Kidney glomerular epithelial cell (primary cell): ENCODE results near the gene IL32.

Source experiments
- DNase-seq: peaks from one replicate; lab custom pipeline; 2025; lab: John Stamatoyannopoulos, UW

Gene IL32

DNA sequence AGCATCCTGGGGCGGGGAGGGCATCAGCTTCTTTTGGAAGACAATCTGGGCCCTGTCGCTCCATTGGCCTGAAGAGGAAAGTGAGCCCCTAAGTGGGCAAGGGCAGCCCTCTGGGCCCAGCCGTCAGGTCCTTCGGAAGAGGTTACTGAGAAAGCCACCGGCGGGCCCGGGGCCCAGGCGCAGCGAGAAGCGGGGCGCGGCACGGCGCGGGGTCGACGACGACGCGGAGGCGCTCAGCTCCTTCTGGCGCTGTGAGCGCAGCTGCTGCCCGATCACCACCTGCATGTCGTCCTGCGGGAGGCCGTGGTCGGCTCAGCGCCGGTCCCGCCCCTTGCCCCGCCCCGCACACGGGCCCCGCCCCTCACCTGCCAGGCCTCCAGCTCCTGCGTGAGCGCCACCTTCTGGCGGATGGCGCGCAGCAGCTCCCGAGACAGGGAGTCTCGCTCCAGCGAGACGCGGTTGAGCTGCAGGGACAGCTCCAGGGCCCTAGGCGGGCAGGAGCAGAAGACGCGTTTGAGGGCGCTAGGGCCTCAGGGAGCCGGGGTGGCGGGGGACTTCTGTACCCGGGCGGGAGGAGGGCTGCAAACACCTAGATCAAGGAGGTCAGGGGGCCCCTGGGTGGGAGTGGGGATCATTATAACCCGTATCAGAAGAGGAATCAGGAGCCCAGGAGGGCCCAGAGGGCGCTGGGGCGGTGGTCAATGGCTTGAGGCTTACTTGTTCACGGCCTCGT, 37.3 kb upstream of the IL32 start:
- DNase-seq = peak; percentile 43

DNA sequence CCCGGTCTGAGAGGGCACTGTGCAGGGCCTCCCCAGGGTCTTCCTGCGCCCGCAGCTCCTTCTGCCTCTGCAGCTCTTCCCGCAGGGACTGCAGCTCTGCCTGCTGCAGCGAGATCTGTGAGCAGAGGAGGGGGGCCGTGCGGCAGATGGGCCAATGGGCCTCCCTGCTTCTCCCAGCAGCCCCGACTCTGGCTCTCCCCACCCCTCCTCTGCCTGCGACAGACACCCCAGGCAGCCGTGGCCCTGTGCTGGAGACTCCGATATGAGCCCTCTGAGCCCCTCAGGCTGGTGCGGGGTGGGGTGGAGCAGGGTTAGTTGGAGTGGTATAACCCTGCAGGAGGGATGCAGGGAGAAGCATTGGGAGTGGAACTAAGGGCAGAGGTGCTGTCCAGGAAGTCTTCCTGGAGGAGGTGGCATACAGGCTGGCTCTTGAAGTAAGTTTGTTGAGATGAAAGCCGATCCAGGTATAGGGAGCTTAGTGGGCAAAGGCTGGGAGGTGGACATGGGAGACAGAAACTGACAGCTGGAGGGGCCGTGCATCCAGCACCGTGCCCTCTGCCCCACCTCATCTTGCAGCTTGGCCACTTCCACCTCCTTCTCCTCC, 36.6 kb upstream of the IL32 start:
- no peak for DNase-seq

DNA sequence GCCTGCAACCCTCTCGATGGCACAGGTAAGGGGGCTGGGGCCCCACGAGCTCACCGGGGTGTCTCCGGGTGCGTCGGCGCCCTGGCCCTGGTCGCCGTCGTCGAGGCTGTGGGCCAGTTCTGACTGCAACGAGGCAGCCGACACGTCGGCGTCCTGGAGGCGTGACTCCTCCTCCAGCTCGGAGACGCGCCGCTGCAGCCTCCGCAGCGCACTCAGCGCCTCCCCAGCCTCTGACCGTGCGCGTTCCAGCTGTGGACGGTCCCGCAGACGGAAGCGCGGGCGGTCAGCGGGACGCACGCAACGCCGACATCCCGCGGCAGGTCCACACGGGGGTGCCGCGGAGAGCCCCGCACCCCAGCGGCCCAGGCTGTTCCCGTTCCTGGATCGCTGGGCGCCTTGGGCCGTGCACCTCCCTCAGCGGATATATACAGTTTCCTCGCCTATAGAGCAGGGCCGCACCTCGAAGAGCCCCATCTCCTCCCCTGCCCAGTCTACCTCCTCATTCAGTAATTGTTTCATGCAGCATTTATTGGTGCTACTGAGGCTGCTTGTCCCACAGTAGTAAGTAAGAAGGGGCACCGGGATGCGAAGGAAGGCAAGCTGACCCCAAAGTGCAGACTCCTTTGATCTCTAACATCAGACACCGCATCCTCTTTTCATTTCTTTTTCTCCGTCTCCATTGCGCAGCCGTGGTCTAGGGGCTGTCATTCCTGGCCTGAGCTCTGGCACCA, 35.8 kb upstream of the IL32 start:
- DNase-seq = no peak

DNA sequence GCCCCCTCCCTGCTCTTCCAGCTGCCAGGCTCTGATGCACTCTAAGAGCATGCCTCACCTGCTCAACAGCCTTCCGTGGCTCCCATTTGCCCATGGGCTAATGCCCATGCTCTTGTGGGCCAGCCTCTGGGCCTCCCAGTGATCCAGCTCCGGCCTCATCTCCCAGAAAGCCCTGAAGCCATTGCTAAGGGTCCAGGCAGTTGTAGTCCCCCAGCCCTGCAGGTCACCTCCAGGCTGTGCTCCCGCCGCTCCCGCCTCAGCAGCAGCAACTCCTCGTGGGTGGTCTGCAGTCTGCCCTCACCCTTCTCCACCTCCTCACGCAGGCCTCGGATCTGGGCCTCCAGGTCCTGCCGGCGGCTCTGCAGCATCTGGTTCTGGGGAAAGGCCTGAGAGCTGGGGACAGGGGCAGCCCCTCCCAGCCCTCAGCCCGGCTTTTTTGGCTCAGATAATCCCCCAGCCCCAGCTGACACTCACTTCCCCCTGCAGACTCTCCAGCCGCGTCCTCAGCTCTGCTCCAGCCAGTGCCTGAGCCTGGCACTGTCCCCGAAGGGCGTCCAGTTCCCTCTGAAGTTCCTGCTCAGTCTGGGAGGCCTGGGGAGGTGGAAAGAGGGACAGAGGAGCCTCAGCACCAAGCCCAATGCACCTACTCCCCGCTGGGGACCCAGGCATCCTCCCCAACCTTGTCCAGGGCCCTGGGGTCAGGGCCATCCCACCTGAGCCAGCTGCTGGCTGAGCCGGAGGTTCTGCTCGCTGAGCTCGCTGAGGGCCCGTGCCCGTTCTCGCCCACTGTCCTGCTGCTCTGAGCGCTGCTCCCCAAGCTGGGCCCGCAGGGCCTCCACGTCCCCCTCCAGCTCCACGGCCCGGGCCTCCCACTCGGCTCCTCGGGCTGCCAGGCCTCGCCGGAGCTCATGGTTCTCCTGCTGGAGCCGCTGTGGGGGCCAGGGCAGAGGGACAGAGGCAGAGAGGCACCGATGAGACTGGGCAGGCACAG, 34.9 kb upstream of the IL32 start:
- DNase-seq = no peak

DNA sequence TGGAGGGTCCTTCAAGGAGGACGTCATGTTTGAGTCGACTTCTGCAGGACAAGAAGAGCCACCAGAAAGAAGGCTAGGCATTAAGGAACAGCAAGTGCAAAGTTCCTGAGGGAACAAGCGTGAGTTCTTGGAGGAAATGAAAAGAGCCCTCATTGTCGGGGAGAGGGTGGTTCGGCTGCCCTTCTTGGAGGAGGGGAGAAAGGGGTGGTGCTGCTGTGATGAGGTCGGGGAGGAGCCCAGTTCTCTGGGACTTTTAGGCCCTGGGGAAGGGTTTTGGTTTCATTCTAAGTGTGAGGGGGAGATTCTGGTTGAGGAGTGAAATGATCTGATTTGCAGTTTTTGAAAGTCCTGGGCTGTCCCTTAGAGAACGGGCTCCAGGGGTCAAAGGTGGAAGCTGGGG, 32.8 kb upstream of the IL32 start:
- DNase-seq = no peak

DNA sequence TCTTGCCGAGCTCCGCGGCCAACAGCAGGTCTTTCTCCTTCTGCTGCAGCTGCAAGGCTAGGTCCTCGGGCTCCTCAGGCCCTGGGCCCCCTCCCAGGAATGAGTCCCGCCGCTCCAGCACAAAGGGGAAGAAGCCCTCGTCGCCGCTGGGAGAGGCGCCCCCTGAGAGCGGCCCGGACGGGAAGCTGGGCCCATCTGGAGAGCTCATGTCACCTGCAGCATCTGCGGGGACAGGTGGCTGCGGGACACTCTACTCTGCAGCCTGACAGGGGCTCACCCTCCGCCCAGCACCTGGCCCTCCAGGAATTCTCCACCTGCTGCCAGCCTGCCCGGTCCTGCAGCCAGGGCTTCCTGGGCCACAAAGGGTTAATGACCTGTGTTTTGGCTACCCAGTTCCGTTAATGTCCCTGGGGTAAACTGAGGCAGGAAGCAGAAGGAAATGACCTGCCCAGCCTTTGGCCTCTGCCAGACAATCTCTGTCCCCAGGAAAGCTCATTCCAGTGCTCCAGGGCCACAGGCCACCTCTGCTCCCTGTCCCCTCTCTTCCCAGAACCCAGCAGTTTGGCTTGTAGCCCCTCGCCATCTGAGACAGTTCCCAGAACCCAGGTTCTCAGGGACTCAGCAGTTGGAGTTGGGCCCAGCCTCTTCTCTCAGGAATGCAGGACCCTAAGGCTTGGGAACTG, 30.0 kb upstream of the IL32 start:
- no peak for DNase-seq

DNA sequence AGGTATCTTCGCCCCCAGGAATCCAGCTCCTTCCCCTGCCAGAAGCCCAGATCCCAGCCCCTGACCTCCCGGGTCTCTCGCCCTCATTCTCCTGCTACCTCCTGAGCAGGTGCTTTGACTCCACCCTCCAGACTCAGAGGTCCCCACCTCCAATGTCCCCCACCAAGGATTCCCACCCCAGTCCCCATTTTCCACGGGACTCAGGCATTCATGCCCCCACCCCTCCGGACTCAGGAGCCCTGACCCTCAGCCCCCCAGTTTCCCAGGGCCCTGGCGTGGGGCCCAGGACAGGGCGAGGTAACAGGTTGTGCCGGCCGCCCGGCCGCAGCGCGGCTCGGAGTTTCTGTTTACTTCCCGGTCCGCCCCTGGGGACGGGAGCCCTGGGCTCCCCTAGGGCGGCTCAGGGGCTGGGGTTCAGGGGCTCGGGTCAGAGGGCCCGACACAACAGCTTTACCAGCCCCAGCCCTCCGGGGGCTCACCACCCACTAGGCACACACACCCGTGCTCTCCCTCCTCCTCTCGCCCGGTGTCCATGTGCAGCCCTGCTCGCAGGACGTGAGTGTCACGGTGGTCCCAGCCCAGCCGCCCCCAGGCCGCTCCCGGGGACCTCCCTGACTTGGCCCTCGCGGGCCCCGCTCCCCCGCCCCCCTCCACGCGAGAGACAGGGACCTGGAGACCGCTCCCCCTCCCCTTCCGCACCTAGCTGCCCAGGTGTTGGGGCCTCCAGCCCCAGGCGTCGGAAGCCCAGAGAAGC, 29.3 kb upstream of the IL32 start:
- DNase-seq = no peak

DNA sequence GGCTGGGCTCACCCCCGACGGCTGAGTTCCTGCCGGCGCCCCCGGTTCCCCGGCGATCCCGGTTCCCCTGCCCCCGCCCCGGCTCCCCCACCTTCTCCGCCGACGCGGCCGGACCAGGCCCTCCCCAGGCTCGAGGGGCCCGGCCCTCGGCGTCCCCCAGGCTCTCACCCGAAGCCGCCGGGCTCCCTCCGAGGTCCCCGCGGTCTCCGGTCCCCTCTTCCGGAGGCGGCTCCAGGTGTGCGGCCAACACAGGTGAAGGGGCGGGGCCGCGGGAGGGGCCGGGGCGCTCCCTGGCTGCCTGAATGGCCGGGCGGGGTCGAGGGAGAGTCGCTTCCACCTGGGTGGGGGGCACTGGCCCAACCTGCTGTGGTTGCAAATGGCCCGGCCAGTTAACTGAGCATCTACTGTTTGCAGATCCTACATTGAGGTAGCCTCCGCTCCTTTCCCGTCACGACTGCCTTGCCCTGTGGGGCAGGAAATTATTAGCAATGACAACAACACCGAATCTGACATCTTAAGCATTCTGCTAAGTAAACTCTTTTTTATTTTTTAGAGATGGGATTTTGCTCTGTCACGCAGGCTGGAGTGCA, 28.6 kb upstream of the IL32 start, which contains the start of gene BICDL2:
Gene BICDL2, minus strand, starts transcription at position 219 of the 590 bp plus-strand sequence. CDS start 1,448 bp downstream, outside the sequence.
- DNase-seq = no peak

DNA sequence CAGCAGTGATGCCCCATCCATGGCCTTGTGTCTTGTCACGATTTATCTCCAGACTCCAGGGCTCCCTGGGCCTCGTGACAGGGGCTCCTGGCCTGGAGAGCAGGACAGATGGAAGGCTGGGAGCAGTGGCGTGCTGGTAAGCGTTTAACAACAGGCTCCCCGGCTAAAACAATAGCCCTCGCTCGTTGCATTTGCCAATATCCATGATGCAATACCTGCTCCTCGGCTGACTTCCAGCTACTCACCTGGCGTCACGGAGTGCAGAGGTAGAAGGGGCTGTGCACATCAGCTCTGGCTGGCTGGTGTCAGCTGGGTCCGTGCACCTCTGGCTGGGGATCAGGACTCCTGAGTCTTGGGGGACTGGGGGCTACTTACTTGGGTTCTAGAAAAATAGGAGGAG, 27.2 kb upstream of the IL32 start:
- no peak for DNase-seq

DNA sequence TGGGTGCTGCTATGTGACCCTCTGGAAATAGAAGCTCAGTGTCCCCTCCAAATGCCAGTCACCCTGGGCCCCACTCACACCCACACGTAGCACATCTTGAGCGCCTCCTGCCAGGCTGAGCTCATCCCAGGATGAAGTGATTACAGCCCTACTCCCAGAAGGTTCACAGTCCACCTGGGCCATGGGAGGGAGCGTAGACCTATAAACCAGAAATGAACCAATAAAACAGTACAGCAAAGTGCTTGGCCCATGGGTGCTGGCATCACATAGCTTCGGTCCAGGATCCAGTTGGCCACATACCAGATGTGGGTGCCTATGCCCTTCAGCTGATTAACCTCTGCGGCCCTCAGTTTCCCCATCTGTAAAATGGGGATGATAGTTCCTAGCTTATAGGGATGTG, 26.5 kb upstream of the IL32 start:
- no peak for DNase-seq

DNA sequence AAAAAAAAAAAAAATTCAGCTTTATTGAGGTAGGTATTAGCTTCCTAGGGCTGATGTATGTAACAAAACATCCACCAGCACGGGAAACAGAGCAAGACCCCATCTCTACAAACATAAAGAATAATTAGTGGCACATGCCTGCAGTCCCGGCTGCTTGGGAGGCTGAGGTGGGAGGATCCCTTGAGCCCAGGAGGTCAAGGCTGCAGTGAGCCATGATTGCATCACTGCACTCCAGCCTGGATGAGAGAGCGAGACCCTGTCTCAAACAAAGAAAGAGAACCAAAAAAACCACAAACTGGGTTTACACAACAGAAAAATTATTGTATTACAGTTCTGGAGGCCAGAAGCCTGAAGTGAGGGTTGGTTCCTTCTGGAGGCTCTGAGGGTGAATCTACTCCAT, 23.1 kb upstream of the IL32 start:
- no peak for DNase-seq

DNA sequence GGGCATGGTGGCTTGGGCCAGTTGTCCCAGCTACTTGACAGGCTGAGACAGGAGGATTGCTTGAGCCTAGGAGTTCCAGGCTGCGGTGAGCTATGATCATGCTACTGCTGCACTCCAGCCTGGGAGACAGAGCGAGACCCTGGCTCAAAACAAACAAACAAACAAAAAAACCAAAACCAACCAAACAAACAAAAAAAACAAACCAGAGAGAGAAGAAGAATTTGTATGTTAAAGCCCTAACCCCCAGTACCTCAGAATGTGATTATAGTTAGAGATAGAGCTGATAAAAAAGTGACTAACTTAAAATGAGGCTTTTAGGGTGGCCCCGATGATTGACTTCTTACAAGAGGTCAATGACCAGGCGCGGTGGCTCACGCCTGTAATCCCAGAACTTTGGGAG, 20.7 kb upstream of the IL32 start:
- DNase-seq = no peak

DNA sequence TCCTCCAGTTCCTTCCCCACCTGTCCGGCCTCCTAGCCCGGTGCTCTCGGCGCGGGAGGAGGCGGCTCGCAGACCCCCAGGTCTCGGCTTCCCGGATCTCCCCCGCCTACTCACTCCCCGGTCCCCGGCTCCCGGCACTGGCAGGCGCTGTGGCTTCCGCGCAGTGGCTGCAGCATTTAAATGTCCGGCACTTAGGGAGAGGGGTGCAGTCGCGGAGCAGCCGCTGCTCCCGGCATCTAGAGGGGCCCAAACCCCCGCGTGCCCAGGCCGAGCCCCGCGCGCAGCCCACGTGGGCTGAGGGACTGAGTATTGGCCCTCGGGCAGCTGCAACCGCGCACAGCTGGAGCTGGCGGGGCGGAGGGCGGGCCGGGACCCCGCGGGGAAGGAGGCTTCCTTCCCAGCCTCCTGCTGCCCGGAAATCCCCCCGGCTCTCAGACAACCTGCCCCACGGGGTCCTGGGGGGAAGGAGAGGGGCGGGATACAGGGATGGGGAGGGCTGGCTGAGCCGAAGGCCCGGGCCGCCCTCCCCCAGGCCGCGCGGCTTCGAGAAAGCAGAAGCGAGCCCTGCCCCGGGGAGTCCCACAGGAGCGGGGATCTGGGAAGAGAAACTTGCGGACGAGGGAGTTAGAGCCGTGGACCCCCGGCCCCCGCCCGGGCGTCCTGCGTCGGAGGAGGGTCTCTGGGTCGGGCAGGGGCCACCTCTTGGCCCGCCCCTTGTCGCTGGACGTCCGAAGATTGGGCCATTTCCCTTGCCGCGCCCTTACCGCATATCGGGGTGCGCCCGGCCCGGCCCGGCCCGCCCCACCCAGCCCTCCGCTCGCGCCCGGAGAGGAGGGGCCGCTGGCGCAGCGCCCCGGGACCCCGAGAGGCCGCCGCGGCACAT, 19.4 kb upstream of the IL32 start, which contains the start of gene MMP25:
Gene MMP25, plus strand, starts transcription at position 804 of the 883 bp plus-strand sequence. CDS start 357 bp downstream, outside the sequence.
- DNase-seq = no peak

DNA sequence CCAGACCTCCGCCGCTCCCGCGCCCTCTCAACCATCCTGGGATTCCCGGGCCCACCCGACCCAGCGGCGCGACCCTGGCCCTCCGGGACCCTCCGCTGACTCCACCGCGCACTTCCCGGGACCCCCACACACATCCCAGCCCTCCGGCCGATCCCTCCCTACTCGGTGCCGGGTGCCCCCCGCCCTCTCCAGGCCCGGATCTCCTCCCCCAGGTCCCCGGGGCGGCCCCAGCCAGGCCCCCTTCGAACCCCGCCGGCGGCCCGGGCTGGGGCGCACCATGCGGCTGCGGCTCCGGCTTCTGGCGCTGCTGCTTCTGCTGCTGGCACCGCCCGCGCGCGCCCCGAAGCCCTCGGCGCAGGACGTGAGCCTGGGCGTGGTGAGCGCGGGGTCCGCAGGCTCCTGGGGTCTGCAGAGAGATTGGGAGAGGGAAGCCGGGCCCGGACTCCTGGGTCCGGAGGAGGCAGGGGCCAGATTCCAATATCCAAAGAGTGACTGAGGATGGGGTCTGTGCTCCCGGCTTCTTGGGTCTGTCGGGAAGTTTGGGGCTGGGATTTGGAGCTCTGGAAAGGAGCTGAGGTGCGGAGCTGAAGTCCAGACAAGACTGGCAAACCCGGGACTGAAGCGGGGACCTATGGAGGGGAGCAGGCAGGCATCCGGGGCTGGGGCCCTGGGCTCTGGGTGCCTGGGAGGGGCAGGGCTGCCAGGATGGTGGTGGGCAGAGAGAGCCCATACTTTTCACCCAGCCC, 18.6 kb upstream of the IL32 start:
- no peak for DNase-seq

DNA sequence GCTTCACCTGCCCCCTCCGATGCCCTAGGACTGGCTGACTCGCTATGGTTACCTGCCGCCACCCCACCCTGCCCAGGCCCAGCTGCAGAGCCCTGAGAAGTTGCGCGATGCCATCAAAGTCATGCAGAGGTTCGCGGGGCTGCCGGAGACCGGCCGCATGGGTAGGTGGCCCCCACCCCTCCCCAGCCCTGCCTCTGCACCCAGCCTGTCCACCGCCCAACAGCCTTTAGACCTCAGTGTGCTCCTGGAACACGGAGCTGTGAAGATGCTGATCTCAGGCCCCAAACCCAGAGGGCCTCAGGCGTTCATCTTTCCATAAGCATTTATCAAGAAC, 18.1 kb upstream of the IL32 start:
- DNase-seq = no peak

DNA sequence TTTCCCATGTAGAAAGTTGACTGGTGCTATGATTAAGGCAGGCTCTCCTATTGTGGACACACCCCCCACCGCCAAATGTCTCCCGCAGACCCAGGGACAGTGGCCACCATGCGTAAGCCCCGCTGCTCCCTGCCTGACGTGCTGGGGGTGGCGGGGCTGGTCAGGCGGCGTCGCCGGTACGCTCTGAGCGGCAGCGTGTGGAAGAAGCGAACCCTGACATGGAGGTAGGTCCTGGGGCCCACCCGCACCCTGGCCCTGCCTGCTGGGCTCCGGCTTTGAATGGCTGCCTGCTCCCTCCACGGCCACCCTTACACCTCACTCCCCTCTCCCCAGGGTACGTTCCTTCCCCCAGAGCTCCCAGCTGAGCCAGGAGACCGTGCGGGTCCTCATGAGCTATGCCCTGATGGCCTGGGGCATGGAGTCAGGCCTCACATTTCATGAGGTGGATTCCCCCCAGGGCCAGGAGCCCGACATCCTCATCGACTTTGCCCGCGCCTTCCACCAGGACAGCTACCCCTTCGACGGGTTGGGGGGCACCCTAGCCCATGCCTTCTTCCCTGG, 15.4 kb upstream of the IL32 start:
- no peak for DNase-seq

DNA sequence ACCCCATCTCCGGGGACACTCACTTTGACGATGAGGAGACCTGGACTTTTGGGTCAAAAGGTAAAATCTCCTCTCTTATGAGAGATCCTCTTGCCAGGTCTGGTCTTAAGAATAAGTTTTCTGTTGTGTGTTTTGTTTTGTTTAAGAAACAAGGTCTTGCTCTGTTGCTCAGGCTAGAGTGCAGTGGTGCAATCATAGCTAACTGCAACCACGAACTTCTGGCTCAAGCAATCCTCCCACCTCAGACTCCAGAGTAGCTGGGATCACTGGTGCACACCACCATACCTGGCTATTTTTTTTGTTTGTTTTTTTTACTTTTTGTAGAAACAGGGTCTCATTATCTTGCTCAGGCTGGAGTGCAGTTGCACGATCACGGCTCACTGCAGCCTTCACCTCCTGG, 15.0 kb upstream of the IL32 start:
- DNase-seq = no peak

DNA sequence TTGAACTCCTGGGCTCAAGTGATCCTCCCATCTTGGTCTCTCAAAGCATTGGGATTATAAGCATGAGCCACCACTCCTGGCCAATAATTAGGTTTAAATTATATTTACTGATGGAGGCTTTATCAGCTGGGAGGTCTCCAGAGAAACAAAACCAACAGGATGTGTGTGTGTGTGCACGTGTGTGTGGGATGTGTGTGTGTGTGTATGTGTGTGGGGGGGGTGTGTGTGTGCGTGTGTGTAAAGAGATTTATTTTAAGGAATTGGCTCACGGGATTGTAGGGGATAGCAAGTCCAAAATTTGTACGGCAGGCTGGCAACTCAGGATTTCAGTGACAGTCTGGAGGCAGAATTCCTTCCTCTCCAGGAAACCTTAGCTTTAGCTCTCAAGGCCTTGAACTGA, 14.4 kb upstream of the IL32 start:
- DNase-seq = no peak
